Urothelium cell line (cell line): ENCODE measurements around the gene ARID4B.
"Not testable (repeated sequence)": the region's sequence is repeated elsewhere in the genome, so short reads cannot be mapped to it uniquely, and the experiment has no call there.

ENCODE experiments used
- DNase-seq: peaks from one replicate; pipeline ENCODE4 v3.0.0; 2011; ENCODE audit warnings: low spot score, mixed read lengths
- FAIRE-seq: peaks from 2 replicates; lab custom pipeline; 2011; peaks lifted over from hg19 to GRCh38; lab: Jason Lieb, UNC

ARID4B gene

GRCh38 chr1:235239851-235240250, 88.1 kb downstream of the ARID4B start:
- FAIRE-seq (no peak), DNase-seq (no peak)

GRCh38 chr1:235238558-235238957, 89.4 kb downstream of the ARID4B start:
- FAIRE-seq: no peak
- DNase-seq: no peak

GRCh38 chr1:235236128-235236527, 91.9 kb downstream of the ARID4B start:
- no peak for FAIRE-seq
- no peak for DNase-seq

- no peak for FAIRE-seq
- DNase-seq: no peak
Measured at GRCh38 chr1:235229868-235230267, 98.1 kb downstream of the ARID4B start.

GRCh38 chr1:235227414-235227813, 100.6 kb downstream of the ARID4B start:
- DNase-seq: no peak
- FAIRE-seq: no peak

GRCh38 chr1:235226933-235227332, 101.0 kb downstream of the ARID4B start:
- no peak for FAIRE-seq

GRCh38 chr1:235225299-235225698, 102.7 kb downstream of the ARID4B start:
- DNase-seq (no peak), FAIRE-seq (no peak)

More at GRCh38 chr1:235226933-235227332, 101.0 kb downstream of the ARID4B start:
- no peak for DNase-seq

- FAIRE-seq (no peak), DNase-seq (no peak)
Measured at GRCh38 chr1:235221653-235222375, 106.2 kb downstream of the ARID4B start.

GRCh38 chr1:235215453-235215852, 112.5 kb downstream of the ARID4B start:
- FAIRE-seq (no peak), DNase-seq (no peak)

- not testable (repeated sequence) for FAIRE-seq, DNase-seq
Measured at GRCh38 chr1:235214962-235215361, 113.0 kb downstream of the ARID4B start.

- FAIRE-seq (no peak), DNase-seq (no peak)
Measured at GRCh38 chr1:235213752-235214151, 114.2 kb downstream of the ARID4B start.

GRCh38 chr1:235211517-235211916, 116.5 kb downstream of the ARID4B start:
- no peak for DNase-seq
- FAIRE-seq: no peak

GRCh38 chr1:235207209-235207565, 120.8 kb downstream of the ARID4B start:
- FAIRE-seq (no peak), DNase-seq (no peak)

GRCh38 chr1:235206533-235207208, 121.3 kb downstream of the ARID4B start:
- FAIRE-seq (peak; percentile 13), DNase-seq (no peak)

GRCh38 chr1:235205687-235206086, 122.3 kb downstream of the ARID4B start:
- no peak for FAIRE-seq

GRCh38 chr1:235203428-235203827, 124.6 kb downstream of the ARID4B start:
- DNase-seq (no peak), FAIRE-seq (no peak)

More at GRCh38 chr1:235205687-235206086, 122.3 kb downstream of the ARID4B start:
- DNase-seq: no peak

- not testable (repeated sequence) for FAIRE-seq, DNase-seq
Measured at GRCh38 chr1:235202447-235202846, 125.5 kb downstream of the ARID4B start.

- DNase-seq (peak; percentile 6), FAIRE-seq (no peak)
Measured at GRCh38 chr1:235199441-235199840, 128.5 kb downstream of the ARID4B start.

GRCh38 chr1:235190431-235190830, 137.5 kb downstream of the ARID4B start:
- DNase-seq (no peak), FAIRE-seq (no peak)

- FAIRE-seq (no peak), DNase-seq (no peak)
Measured at GRCh38 chr1:235187316-235187715, 140.7 kb downstream of the ARID4B start.

GRCh38 chr1:235181561-235182245, 146.3 kb downstream of the ARID4B start:
- no peak for DNase-seq
- no peak for FAIRE-seq
